ENCODE data around the gene WDR91. TPM values are rescaled to one million over a fixed set of nuclear protein-coding genes. Genes with fewer than 3 reads are reported as not detected.

WDR91 gene
- total RNA-seq, 1 donor from 2014 or later: 5.5 TPM

GRCh38 chr7:135181929-135182678 is 29.2 kb downstream of the WDR91 start:
- Histone ChIP-seq H3K27ac (ENCODE audit: low read depth, low read length) (no peak overlapping the region), H2AFZ (ENCODE audit: low read depth, low read length) (no peak overlapping the region), H3K4me3 (ENCODE audit: insufficient read depth, low read depth, low read length) (no peak overlapping the region), H4K20me1 (ENCODE audit: insufficient read depth, low read length) (no peaks in the 10 kb centered on the region), H3K27me3 (ENCODE audit: insufficient read depth, low read length) (no peaks in the 10 kb centered on the region), H3K36me3 (ENCODE audit: insufficient read depth, low read length) (peaks cover 7% of the 10 kb centered on the region), H3K4me1 (ENCODE audit: insufficient read depth, low read length) (no peaks in the 10 kb centered on the region), H3K4me2 (ENCODE audit: low read length) (no peak overlapping the region), H3K9me3 (ENCODE audit: insufficient read depth, low read depth, low read length) (peaks cover 27% of the 10 kb centered on the region), H3K9ac (ENCODE audit: low read length) (no peak overlapping the region), H3K79me2 (ENCODE audit: insufficient read depth, low read length) (no peaks in the 10 kb centered on the region)
- Mint-ChIP-seq H3K4me1 (ENCODE audit: low read depth, unreplicated experiment) (peaks cover 4% of the 10 kb centered on the region), H3K27me3 (ENCODE audit: low read depth, unreplicated experiment) (no peaks in the 10 kb centered on the region), H3K36me3 (ENCODE audit: low read depth, unreplicated experiment) (peaks cover 50% of the 10 kb centered on the region), H3K27ac (ENCODE audit: unreplicated experiment) (no peak overlapping the region), H3K4me3 (ENCODE audit: unreplicated experiment) (no peak overlapping the region), H3K9me3 (ENCODE audit: unreplicated experiment) (peaks cover 36% of the 10 kb centered on the region)
- DNase-seq (ENCODE audit: low read depth) (no peak), FAIRE-seq (no peak)
- TF ChIP-seq EZH2 (IDR thresholded peaks at IDR 0.05; ENCODE audit: insufficient read depth, low read length) (no peak), CTCF (IDR thresholded peaks at IDR 0.05; ENCODE audit: insufficient read depth, low read depth, low read length) (no peak)

- TF ChIP-seq EZH2 (IDR thresholded peaks at IDR 0.05; ENCODE audit: insufficient read depth, low read length) (no peak), CTCF (IDR thresholded peaks at IDR 0.05; ENCODE audit: insufficient read depth, low read depth, low read length) (no peak)
- Mint-ChIP-seq H3K9me3 (ENCODE audit: unreplicated experiment) (peaks cover 36% of the 10 kb centered on the region), H3K27ac (ENCODE audit: unreplicated experiment) (no peak overlapping the region), H3K27me3 (ENCODE audit: low read depth, unreplicated experiment) (no peaks in the 10 kb centered on the region), H3K4me1 (ENCODE audit: low read depth, unreplicated experiment) (peaks cover 5% of the 10 kb centered on the region), H3K36me3 (ENCODE audit: low read depth, unreplicated experiment) (peaks cover 46% of the 10 kb centered on the region), H3K4me3 (ENCODE audit: unreplicated experiment) (no peak overlapping the region)
- Histone ChIP-seq H3K4me3 (ENCODE audit: insufficient read depth, low read depth, low read length) (no peak overlapping the region), H2AFZ (ENCODE audit: low read depth, low read length) (no peak overlapping the region), H3K4me2 (ENCODE audit: low read length) (no peak overlapping the region), H3K27ac (ENCODE audit: low read depth, low read length) (no peak overlapping the region), H3K4me1 (ENCODE audit: insufficient read depth, low read length) (no peaks in the 10 kb centered on the region), H3K9me3 (ENCODE audit: insufficient read depth, low read depth, low read length) (peaks cover 27% of the 10 kb centered on the region), H3K36me3 (ENCODE audit: insufficient read depth, low read length) (peaks cover 7% of the 10 kb centered on the region), H3K27me3 (ENCODE audit: insufficient read depth, low read length) (no peaks in the 10 kb centered on the region), H3K9ac (ENCODE audit: low read length) (no peak overlapping the region), H3K79me2 (ENCODE audit: insufficient read depth, low read length) (no peaks in the 10 kb centered on the region), H4K20me1 (ENCODE audit: insufficient read depth, low read length) (no peaks in the 10 kb centered on the region)
- DNase-seq (ENCODE audit: low read depth): no peak
- no peak for FAIRE-seq
Measured at GRCh38 chr7:135181261-135181928, 29.9 kb downstream of the WDR91 start.

- Mint-ChIP-seq H3K27me3 (ENCODE audit: low read depth, unreplicated experiment) (no peaks in the 10 kb centered on the region), H3K9me3 (ENCODE audit: unreplicated experiment) (peaks cover 36% of the 10 kb centered on the region), H3K27ac (ENCODE audit: unreplicated experiment) (no peak overlapping the region), H3K4me3 (ENCODE audit: unreplicated experiment) (no peak overlapping the region), H3K4me1 (ENCODE audit: low read depth, unreplicated experiment) (peaks cover 5% of the 10 kb centered on the region), H3K36me3 (ENCODE audit: low read depth, unreplicated experiment) (peaks cover 42% of the 10 kb centered on the region)
- no peak for TF ChIP-seq EZH2 (IDR thresholded peaks at IDR 0.05; ENCODE audit: insufficient read depth, low read length)
- no peak for TF ChIP-seq CTCF (IDR thresholded peaks at IDR 0.05; ENCODE audit: insufficient read depth, low read depth, low read length)
- Histone ChIP-seq H3K4me1 (ENCODE audit: insufficient read depth, low read length) (no peaks in the 10 kb centered on the region), H2AFZ (ENCODE audit: low read depth, low read length) (no peak overlapping the region), H3K4me3 (ENCODE audit: insufficient read depth, low read depth, low read length) (no peak overlapping the region), H3K4me2 (ENCODE audit: low read length) (no peak overlapping the region), H3K27ac (ENCODE audit: low read depth, low read length) (no peak overlapping the region), H4K20me1 (ENCODE audit: insufficient read depth, low read length) (no peaks in the 10 kb centered on the region), H3K9me3 (ENCODE audit: insufficient read depth, low read depth, low read length) (peaks cover 27% of the 10 kb centered on the region), H3K79me2 (ENCODE audit: insufficient read depth, low read length) (no peaks in the 10 kb centered on the region), H3K36me3 (ENCODE audit: insufficient read depth, low read length) (peaks cover 7% of the 10 kb centered on the region), H3K27me3 (ENCODE audit: insufficient read depth, low read length) (no peaks in the 10 kb centered on the region), H3K9ac (ENCODE audit: low read length) (no peak overlapping the region)
- no peak for DNase-seq (ENCODE audit: low read depth)
- no peak for FAIRE-seq
Measured at GRCh38 chr7:135180122-135180521, 31.2 kb downstream of the WDR91 start.

Measured in astrocyte (in vitro differentiated cells and primary cell).